Karpas-422 (cell line): Measurements from ENCODE around the gene PNRC2. TPM values are rescaled to one million over a fixed set of nuclear protein-coding genes. Genes with fewer than 3 reads are reported as not detected.

Experiments used
- small RNA-seq: library from RNA; depleted of rRNA; stranded (forward); fragments of <200 nt; gene quantifications from one replicate; pipeline ENCODE3, GENCODE V24; 2014
- total RNA-seq: library from RNA; depleted of rRNA; stranded (reverse); fragments of >200 nt; shearing (Covaris generic); gene quantifications from 2 replicates; pipeline ENCODE4 v1.2.3, GENCODE V29; 2014; ENCODE audit warnings: low replicate concordance; rRNA removed

PNRC2 gene
- total RNA-seq, 1 experiment from 2014 or later, result 140 TPM

Small RNA genes within 50 kb of the gene (small RNA-seq; reads per million reads assigned to genes)
- gene MIR378F, result not detected

Other genes with a start within 250 kb of the PNRC2 start
- 14.6 and 16.9 TPM in 2 replicates for gene ELOA, start 216.4 kb upstream of the PNRC2 start, total RNA-seq
- gene PITHD1, start 181.4 kb upstream of the PNRC2 start, total RNA-seq, result 35.6 and 55.7 TPM in 2 replicates
- 43.1 and 69.8 TPM in 2 replicates for gene LYPLA2, start 168.7 kb upstream of the PNRC2 start, total RNA-seq
- gene GALE, start 159.1 kb upstream of the PNRC2 start, total RNA-seq, result 16.8 and 39.7 TPM in 2 replicates
- gene HMGCL, start 134.4 kb upstream of the PNRC2 start, total RNA-seq, result 25.6 and 45.2 TPM in 2 replicates
- 37.8 and 47.2 TPM in 2 replicates for gene FUCA1, start 91.5 kb upstream of the PNRC2 start, total RNA-seq
- gene CNR2, start 46.5 kb upstream of the PNRC2 start, total RNA-seq, result 16.4 and 18.9 TPM in 2 replicates
- 87.6 and 150 TPM in 2 replicates for gene SRSF10, start 20.5 kb downstream of the PNRC2 start, total RNA-seq
- gene MYOM3, start 152.3 kb downstream of the PNRC2 start, total RNA-seq, result not detected in 2 replicates
- gene IL22RA1, start 183.3 kb downstream of the PNRC2 start, total RNA-seq, result not detected in 2 replicates
- 17.7 and 18.1 TPM in 2 replicates for gene IFNLR1, start 227.5 kb downstream of the PNRC2 start, total RNA-seq